ENCODE data around the gene OMP.

GRCh38 chr11:77147036-77147315 is 44.3 kb downstream of the OMP start:
- TF ChIP-seq, protein P1, sequence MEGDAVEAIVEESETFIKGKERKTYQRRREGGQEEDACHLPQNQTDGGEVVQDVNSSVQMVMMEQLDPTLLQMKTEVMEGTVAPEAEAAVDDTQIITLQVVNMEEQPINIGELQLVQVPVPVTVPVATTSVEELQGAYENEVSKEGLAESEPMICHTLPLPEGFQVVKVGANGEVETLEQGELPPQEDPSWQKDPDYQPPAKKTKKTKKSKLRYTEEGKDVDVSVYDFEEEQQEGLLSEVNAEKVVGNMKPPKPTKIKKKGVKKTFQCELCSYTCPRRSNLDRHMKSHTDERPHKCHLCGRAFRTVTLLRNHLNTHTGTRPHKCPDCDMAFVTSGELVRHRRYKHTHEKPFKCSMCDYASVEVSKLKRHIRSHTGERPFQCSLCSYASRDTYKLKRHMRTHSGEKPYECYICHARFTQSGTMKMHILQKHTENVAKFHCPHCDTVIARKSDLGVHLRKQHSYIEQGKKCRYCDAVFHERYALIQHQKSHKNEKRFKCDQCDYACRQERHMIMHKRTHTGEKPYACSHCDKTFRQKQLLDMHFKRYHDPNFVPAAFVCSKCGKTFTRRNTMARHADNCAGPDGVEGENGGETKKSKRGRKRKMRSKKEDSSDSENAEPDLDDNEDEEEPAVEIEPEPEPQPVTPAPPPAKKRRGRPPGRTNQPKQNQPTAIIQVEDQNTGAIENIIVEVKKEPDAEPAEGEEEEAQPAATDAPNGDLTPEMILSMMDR (conservative IDR thresholded peaks at IDR 0.05), result no peak
- TF ChIP-seq EZH2 (IDR thresholded peaks at IDR 0.05; ENCODE audit: low read depth), result no peak

All from PC-9 (cell line).